ENCODE data around the gene KCNH1.

KCNH1 gene

GRCh38 chr1:210747890-210748289 is 386.1 kb downstream of the KCNH1 start:
- DNase-seq = no peak

GRCh38 chr1:210747112-210747511 is 386.8 kb downstream of the KCNH1 start:
- no peak for DNase-seq

- DNase-seq = no peak
Measured at GRCh38 chr1:210746024-210746731, 387.8 kb downstream of the KCNH1 start.

GRCh38 chr1:210743038-210743437 is 390.9 kb downstream of the KCNH1 start:
- DNase-seq = no peak

GRCh38 chr1:210741564-210741963 is 392.4 kb downstream of the KCNH1 start:
- no peak for DNase-seq

GRCh38 chr1:210739627-210740026 is 394.3 kb downstream of the KCNH1 start:
- no peak for DNase-seq

GRCh38 chr1:210738256-210738655 is 395.7 kb downstream of the KCNH1 start:
- DNase-seq = no peak

- DNase-seq = no peak
Measured at GRCh38 chr1:210736713-210737112, 397.2 kb downstream of the KCNH1 start.

- DNase-seq = no peak
Measured at GRCh38 chr1:210731597-210731996, 402.4 kb downstream of the KCNH1 start.

- DNase-seq = no peak
Measured at GRCh38 chr1:210731193-210731592, 402.8 kb downstream of the KCNH1 start.

GRCh38 chr1:210730023-210730422 is 403.9 kb downstream of the KCNH1 start:
- no peak for DNase-seq

GRCh38 chr1:210728437-210729149 is 405.4 kb downstream of the KCNH1 start:
- no peak for DNase-seq

- DNase-seq = no peak
Measured at GRCh38 chr1:210727709-210728108, 406.2 kb downstream of the KCNH1 start.

- no peak for DNase-seq
Measured at GRCh38 chr1:210726621-210727020, 407.3 kb downstream of the KCNH1 start.

- DNase-seq = no peak
Measured at GRCh38 chr1:210724768-210725167, 409.2 kb downstream of the KCNH1 start.

GRCh38 chr1:210723646-210724045 is 410.3 kb downstream of the KCNH1 start:
- no peak for DNase-seq

- DNase-seq = no peak
Measured at GRCh38 chr1:210722410-210723081, 411.4 kb downstream of the KCNH1 start.

- DNase-seq = no peak
Measured at GRCh38 chr1:210715072-210715471, 418.9 kb downstream of the KCNH1 start.

- DNase-seq = no peak
Measured at GRCh38 chr1:210711825-210712612, 421.9 kb downstream of the KCNH1 start.

- DNase-seq = no peak
Measured at GRCh38 chr1:210709701-210710100, 424.2 kb downstream of the KCNH1 start.

- DNase-seq = no peak
Measured at GRCh38 chr1:210707300-210708240, 426.4 kb downstream of the KCNH1 start.

GRCh38 chr1:210706246-210706645 is 427.7 kb downstream of the KCNH1 start:
- no peak for DNase-seq

Measured in GF-D8 (cell line).